OCI-LY1 (cell line): ENCODE results near the gene GNGT2.
A peak's percentile ranks its signal among the peaks of the same experiment; 100 is the strongest.

Source experiments
- H2AFZ ChIP-seq: fragments of 200-600 bp; sonication (generic), shearing (Covaris generic); 2 replicates; pipeline ENCODE4 v1.6.0; 2014; ENCODE audit warnings: antibody characterized with exemption, mild to moderate bottlenecking, low read length
- H3F3A ChIP-seq: fragments of 200-600 bp; sonication (generic), shearing (Covaris generic); 2 replicates; pipeline ENCODE4 v1.6.0; 2014; ENCODE audit warnings: mild to moderate bottlenecking, antibody characterized with exemption, low read length, moderate library complexity; ENCODE audit not compliant: insufficient read depth
- H3K27ac ChIP-seq: fragments of 200-600 bp; sonication (generic); 2 replicates; pipeline ENCODE4 v1.5.1; 2014; ENCODE audit warnings: low read length, mixed run types, mild to moderate bottlenecking, low read depth; ENCODE audit not compliant: poor library complexity, severe bottlenecking
- H3K27me3 ChIP-seq: fragments of 200-600 bp; sonication (generic); 2 replicates; pipeline ENCODE4 v1.6.0; 2014; ENCODE audit warnings: antibody characterized with exemption, mild to moderate bottlenecking, low read length, moderate library complexity; ENCODE audit not compliant: insufficient read depth
- H3K36me3 ChIP-seq: fragments of 200-600 bp; sonication (generic); 2 replicates; pipeline ENCODE4 v1.6.1; 2014; ENCODE audit warnings: mild to moderate bottlenecking, antibody characterized with exemption, low read length, moderate library complexity, mixed read lengths; ENCODE audit not compliant: insufficient read depth
- H3K4me1 ChIP-seq: fragments of 200-600 bp; sonication (generic); 2 replicates; pipeline ENCODE4 v1.5.1; 2014; ENCODE audit warnings: mild to moderate bottlenecking, low read length, moderate library complexity; ENCODE audit not compliant: insufficient read depth, severe bottlenecking
- H3K4me2 ChIP-seq: fragments of 200-600 bp; sonication (generic), shearing (Covaris generic); 2 replicates; pipeline ENCODE4 v1.6.1; 2014; ENCODE audit warnings: low read length
- H3K4me3 ChIP-seq: fragments of 200-600 bp; sonication (generic); 2 replicates; pipeline ENCODE4 v1.5.1; 2014; ENCODE audit warnings: low read length, low read depth, mild to moderate bottlenecking, mixed read lengths; ENCODE audit not compliant: poor library complexity, severe bottlenecking
- H3K79me2 ChIP-seq: fragments of 200-600 bp; shearing (Covaris generic); 2 replicates; pipeline ENCODE4 v1.6.1; 2016; ENCODE audit warnings: mixed run types, low read length, mixed read lengths; ENCODE audit not compliant: insufficient read depth
- H3K9ac ChIP-seq: fragments of 200-600 bp; sonication (generic), shearing (Covaris generic); 2 replicates; pipeline ENCODE4 v1.6.1; 2014; ENCODE audit warnings: mild to moderate bottlenecking, low read length, mixed read lengths
- H3K9me2 ChIP-seq: fragments of 200-600 bp; sonication (generic), shearing (Covaris generic); 2 replicates; pipeline ENCODE4 v1.6.1; 2014; ENCODE audit warnings: low read depth, mild to moderate bottlenecking, low read length, mixed read lengths
- H3K9me3 ChIP-seq: fragments of 200-600 bp; shearing (Covaris generic); 2 replicates; pipeline ENCODE4 v1.6.1; 2014; ENCODE audit warnings: low read length, mixed read lengths
- H4K20me1 ChIP-seq: fragments of 200-600 bp; sonication (generic), shearing (Covaris generic); 2 replicates; pipeline ENCODE4 v1.6.0; 2016; ENCODE audit warnings: mild to moderate bottlenecking, low read length; ENCODE audit not compliant: insufficient read depth
- CTCF ChIP-seq: fragments of 200-600 bp; sonication (generic), shearing (Covaris generic); IDR thresholded peaks from 2 replicates; pipeline ENCODE4 v1.5.1; 2017; ENCODE audit warnings: mild to moderate bottlenecking, antibody characterized with exemption, low read length, moderate library complexity, mixed read lengths
- EZH2 ChIP-seq: fragments of 200-600 bp; sonication (generic), shearing (Covaris generic); IDR thresholded peaks from 2 replicates; pipeline ENCODE4 v1.8.0; 2017; ENCODE audit warnings: borderline replicate concordance, mixed run types, mild to moderate bottlenecking, antibody characterized with exemption, low read length, moderate library complexity, mixed read lengths

The GNGT2 gene

DNA sequence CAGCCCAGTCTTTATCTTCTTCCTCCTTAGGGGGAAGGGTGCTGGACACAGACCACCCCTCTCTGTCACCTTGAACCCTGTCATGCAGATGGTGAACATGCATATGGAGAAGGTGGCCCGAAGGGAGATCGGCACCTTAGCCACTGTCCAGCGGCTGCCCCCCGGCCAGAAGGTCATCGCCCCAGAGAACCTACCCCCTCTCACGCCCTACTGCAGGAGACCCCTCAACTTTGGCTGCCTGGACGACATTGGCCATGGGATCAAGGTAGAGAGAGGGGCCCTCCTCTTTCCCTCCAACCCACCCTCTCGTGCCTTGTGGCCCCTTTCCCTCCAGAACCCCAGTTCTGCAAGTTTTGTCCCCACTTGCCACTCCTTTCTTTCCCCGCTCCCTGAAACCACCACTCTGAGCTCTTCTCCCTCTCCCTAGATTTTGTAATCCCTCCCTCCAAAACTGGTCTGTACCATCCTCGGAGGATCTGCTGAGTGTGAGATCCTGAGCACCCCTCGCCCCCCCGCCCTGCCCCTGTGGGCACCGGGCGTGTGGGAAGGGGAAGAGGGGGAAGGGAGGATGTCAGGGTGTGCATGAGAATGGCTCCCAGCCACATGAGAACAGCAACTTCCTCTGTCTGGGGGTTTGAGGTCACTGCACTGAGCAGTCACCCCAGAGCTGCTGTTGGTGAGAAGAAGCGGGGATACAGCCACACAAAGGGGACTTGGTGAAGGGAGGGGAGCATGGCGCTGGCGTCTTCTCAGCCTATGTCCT lies 7.5 kb upstream of the GNGT2 start:
- Histone ChIP-seq H3K27me3 (no peaks in the 10 kb centered on the region), H3K9ac (peak overlapping the region; percentile 20; the same call in 1 of the 2 replicates), H3K4me1 (peaks cover 67% of the 10 kb centered on the region), H3K9me2 (no peaks in the 10 kb centered on the region), H4K20me1 (no peaks in the 10 kb centered on the region), H3K4me3 (no peak overlapping the region), H3K9me3 (no peaks in the 10 kb centered on the region), H3K36me3 (peaks cover 54% of the 10 kb centered on the region), H3K79me2 (no peaks in the 10 kb centered on the region), H3K4me2 (peak overlapping the region; percentile 18; the same call in 1 of the 2 replicates), H3F3A (0 out of 2 replicates have a peak, but pooled peaks cover 3% of the 10 kb centered on the region), H2AFZ (no peak overlapping the region), H3K27ac (peak overlapping the region; percentile 62)
- TF ChIP-seq EZH2: no peak
- no peak for TF ChIP-seq CTCF

DNA sequence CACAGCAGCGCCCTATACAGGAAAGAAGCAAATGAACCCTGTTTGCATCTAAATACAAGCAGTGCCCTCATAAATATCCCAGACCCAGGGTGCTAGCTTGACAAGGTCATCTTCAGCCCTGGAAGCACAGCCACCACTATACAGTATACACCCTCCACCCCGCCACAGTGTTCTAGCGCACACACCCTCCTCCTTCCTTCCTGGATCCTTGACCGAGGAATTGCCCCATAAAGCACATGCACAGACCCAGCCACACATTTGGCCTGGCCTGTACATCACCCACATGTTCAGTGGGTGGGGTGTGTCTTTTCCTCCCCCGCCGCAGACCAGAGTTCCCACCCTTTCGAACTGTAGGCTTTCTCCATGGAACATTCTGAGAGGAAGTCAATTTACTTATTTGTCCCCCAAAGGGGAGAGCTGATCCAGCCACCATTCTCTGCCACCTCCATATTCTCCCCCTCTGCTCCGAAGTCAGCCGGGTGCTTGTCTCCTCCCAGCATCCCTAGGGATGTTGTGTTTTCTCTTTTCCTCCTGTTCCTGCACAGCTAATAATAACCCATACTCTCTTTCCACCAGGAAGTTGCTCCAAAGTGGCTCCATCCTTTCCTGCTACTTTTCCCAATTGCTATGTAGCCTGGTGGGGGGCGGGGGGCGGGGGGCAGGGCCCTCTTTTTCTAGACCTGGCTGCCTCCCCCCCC lies 6.7 kb upstream of the GNGT2 start:
- Histone ChIP-seq H3K79me2 (no peaks in the 10 kb centered on the region), H3K27ac (peak overlapping the region; percentile 93), H3K4me1 (peaks cover 74% of the 10 kb centered on the region), H4K20me1 (no peaks in the 10 kb centered on the region), H3K9ac (no peak overlapping the region), H3K27me3 (no peaks in the 10 kb centered on the region), H3K36me3 (peaks cover 47% of the 10 kb centered on the region), H3F3A (0 out of 2 replicates have a peak, but pooled peaks cover 6% of the 10 kb centered on the region), H3K4me2 (no peak overlapping the region), H3K9me2 (no peaks in the 10 kb centered on the region), H3K9me3 (no peaks in the 10 kb centered on the region), H2AFZ (no peak overlapping the region), H3K4me3 (no peak overlapping the region)
- TF ChIP-seq CTCF (no peak), EZH2 (no peak)

GRCh38 chr17:49216482-49216881 lies 6.1 kb upstream of the GNGT2 start:
- no peaks in the 10 kb centered on the region for H4K20me1 ChIP-seq
- H3K9me2 ChIP-seq: no peaks in the 10 kb centered on the region
- no peaks in the 10 kb centered on the region for H3K79me2 ChIP-seq
- H3K27ac ChIP-seq: peak overlapping the region; percentile 93
- H3K9ac ChIP-seq: no peak overlapping the region
- TF ChIP-seq CTCF: no peak
- TF ChIP-seq EZH2: no peak
- H3K36me3 ChIP-seq: peaks cover 41% of the 10 kb centered on the region
- H3K27me3 ChIP-seq: no peaks in the 10 kb centered on the region
- no peak overlapping the region for H2AFZ ChIP-seq
- no peaks in the 10 kb centered on the region for H3K9me3 ChIP-seq
- no peak overlapping the region for H3K4me3 ChIP-seq
- 0 out of 2 replicates have a peak, but pooled peaks cover 6% of the 10 kb centered on the region for H3F3A ChIP-seq
- peaks cover 80% of the 10 kb centered on the region for H3K4me1 ChIP-seq
- H3K4me2 ChIP-seq: peak overlapping the region; percentile 26; the same call in 1 of the 2 replicates
